GM18861 (cell line): ENCODE measurements around the gene THBD.

Experiments
- ATAC-seq: cut with Tn5 transposase; IDR thresholded peaks from one replicate; pipeline ENCODE4 v1.9.1; 2021; ENCODE audit not compliant: unreplicated experiment

The THBD gene

GRCh38 chr20:23049201-23050075, at the start of gene THBD:
Gene THBD, minus strand, starts transcription at chr20:23049672. Its CDS starts 168 bp downstream, at chr20:23049504.
- ATAC-seq: no peak

- ATAC-seq: no peak
These were observed 48.4 kb upstream of the THBD start for GRCh38 chr20:23097636-23098580.

GRCh38 chr20:23096986-23097520, 47.6 kb upstream of the THBD start:
- ATAC-seq: no peak

- ATAC-seq: no peak
These were observed 46.6 kb upstream of the THBD start for GRCh38 chr20:23096097-23096496.

- ATAC-seq: no peak
These were observed 46.0 kb upstream of the THBD start for GRCh38 chr20:23095499-23095898.

- no peak for ATAC-seq
These were observed 45.5 kb upstream of the THBD start for GRCh38 chr20:23094927-23095326.

- ATAC-seq: no peak
These were observed 44.9 kb upstream of the THBD start for GRCh38 chr20:23094213-23094896.

- no peak for ATAC-seq
These were observed 44.1 kb upstream of the THBD start for GRCh38 chr20:23093613-23094012.

- no peak for ATAC-seq
These were observed 43.5 kb upstream of the THBD start for GRCh38 chr20:23092861-23093495.

GRCh38 chr20:23092384-23092756, 42.9 kb upstream of the THBD start:
- no peak for ATAC-seq

GRCh38 chr20:23091721-23092383, 42.4 kb upstream of the THBD start:
- ATAC-seq: no peak

- ATAC-seq: no peak
These were observed 41.4 kb upstream of the THBD start for GRCh38 chr20:23090878-23091277.

GRCh38 chr20:23090147-23090546, 40.7 kb upstream of the THBD start:
- ATAC-seq: no peak

- ATAC-seq: no peak
These were observed 39.4 kb upstream of the THBD start for GRCh38 chr20:23088866-23089265.

- no peak for ATAC-seq
These were observed 38.2 kb upstream of the THBD start for GRCh38 chr20:23087587-23088251.

- ATAC-seq: no peak
These were observed 37.5 kb upstream of the THBD start for GRCh38 chr20:23086931-23087411.

GRCh38 chr20:23086056-23086566, 36.6 kb upstream of the THBD start, which contains the start of gene CD93:
Gene CD93, minus strand, starts transcription at chr20:23086324. Its CDS starts 132 bp downstream, at chr20:23086192.
- ATAC-seq: no peak

GRCh38 chr20:23085436-23086055, 36.1 kb upstream of the THBD start:
- no peak for ATAC-seq
